PC-3 (cell line): ENCODE data around the gene TBC1D2B. TPM values are rescaled to one million over a fixed set of nuclear protein-coding genes. Genes with fewer than 3 reads are reported as not detected.

Source experiments
- ATAC-seq: fragments of 200-7000 bp; cut with Tn5 transposase; 2 replicates; pipeline ENCODE4 v1.9.1; 2020; ENCODE audit warnings: mild to moderate bottlenecking, moderate library complexity
- BruUV-seq: library from RNA; stranded (reverse); fragments of 400-500 nt; replicated peaks from 2 replicates; lab custom pipeline; 2021; lab: Mats Ljungman, UMichigan
- CTCF ChIA-PET: fragments of 300-600 bp; sonication (Branson Sonifier 250); formaldehyde crosslinking; loops from one replicate; lab custom pipeline; 2022; ENCODE audit warnings: antibody characterized with exemption; lab: Charles Lee
- POLR2A ChIA-PET: fragments of 300-600 bp; sonication (Branson Sonifier 250); formaldehyde crosslinking; loops from one replicate; lab custom pipeline; 2022; ENCODE audit warnings: antibody characterized with exemption; ENCODE audit not compliant: unreplicated experiment; lab: Charles Lee
- DNase-seq: peaks from one replicate; pipeline ENCODE4 v3.0.0-alpha.2; 2015
- H2AFZ ChIP-seq: fragments of 300-600 bp; sonication (generic); 2 replicates; pipeline ENCODE4 v1.6.0; 2016; ENCODE audit warnings: antibody characterized with exemption, low read length
- H3F3A ChIP-seq: fragments of 300-600 bp; sonication (generic); one replicate; pipeline ENCODE4 v1.6.0; 2017; ENCODE audit warnings: antibody characterized with exemption, low read length, control low read depth, mild to moderate bottlenecking; ENCODE audit not compliant: unreplicated experiment
- H3K27ac ChIP-seq: fragments of 300-600 bp; sonication (generic); 2 replicates; pipeline ENCODE4 v1.5.1; 2016; ENCODE audit warnings: mild to moderate bottlenecking, low read length
- H3K27me3 ChIP-seq: fragments of 300-600 bp; sonication (generic); 2 replicates; pipeline ENCODE4 v1.6.1; 2016; ENCODE audit warnings: low read length, mixed read lengths
- H3K36me3 ChIP-seq: fragments of 300-600 bp; sonication (generic); 2 replicates; pipeline ENCODE4 v1.6.1; 2016; ENCODE audit warnings: low read depth, mixed run types, low read length, mixed read lengths
- H3K4me1 ChIP-seq: fragments of 300-600 bp; sonication (generic); 2 replicates; pipeline ENCODE4 v1.5.1; 2016; ENCODE audit warnings: low read length; ENCODE audit not compliant: insufficient read depth
- H3K4me2 ChIP-seq: fragments of 300-600 bp; sonication (generic); 2 replicates; pipeline ENCODE4 v1.6.0; 2016; ENCODE audit warnings: low read length
- H3K4me3 ChIP-seq: fragments of 300-600 bp; sonication (generic); 2 replicates; pipeline ENCODE4 v1.5.1; 2016; ENCODE audit warnings: mild to moderate bottlenecking, low read length, mixed read lengths
- H3K79me2 ChIP-seq: fragments of 300-600 bp; sonication (generic); 2 replicates; pipeline ENCODE4 v1.6.1; 2017; ENCODE audit warnings: low read length, mixed read lengths
- H3K9ac ChIP-seq: fragments of 300-600 bp; sonication (generic); 2 replicates; pipeline ENCODE4 v1.6.0; 2016; ENCODE audit warnings: mild to moderate bottlenecking, low read length
- H3K9me2 ChIP-seq: fragments of 300-600 bp; sonication (generic); replicated peaks from 2 replicates; pipeline ENCODE4 v1.6.1; 2016; ENCODE audit warnings: mixed run types, low read length, mixed read lengths
- H3K9me3 ChIP-seq: fragments of 300-600 bp; sonication (generic); 2 replicates; pipeline ENCODE4 v1.6.1; 2016; ENCODE audit warnings: low read length, mixed read lengths
- H4K20me1 ChIP-seq: fragments of 300-600 bp; sonication (generic); 2 replicates; pipeline ENCODE4 v1.6.1; 2016; ENCODE audit warnings: low read length, mixed read lengths
- CTCF ChIP-seq: fragments of 300-600 bp; sonication (generic); conservative IDR thresholded peaks from 2 replicates; pipeline ENCODE4 v1.5.1; 2017; ENCODE audit warnings: antibody characterized with exemption, low read depth, mild to moderate bottlenecking, low read length
- EZH2 ChIP-seq: fragments of 300-600 bp; sonication (generic); IDR thresholded peaks from one replicate; pipeline ENCODE4 v1.6.1; 2017; ENCODE audit warnings: antibody characterized with exemption, mild to moderate bottlenecking, low read length; ENCODE audit not compliant: unreplicated experiment
- EZH2phosphoT487 ChIP-seq: fragments of 300-600 bp; sonication (generic); IDR thresholded peaks from 2 replicates; pipeline ENCODE4 v1.6.1; 2018; ENCODE audit warnings: mild to moderate bottlenecking, antibody characterized with exemption, low read length, borderline replicate concordance
- intact Hi-C: fragments of 100-400 bp; cut with micrococcal nuclease; formaldehyde crosslinking; loops from 2 replicates; pipeline ENCODE4 v1.9.0; 2023
- total RNA-seq: library from RNA; depleted of rRNA; stranded (reverse); fragments of >200 nt; gene quantifications from 2 replicates; pipeline ENCODE4 v1.2.3, GENCODE V29; 2014

Gene TBC1D2B
- total RNA-seq, 1 experiment from 2014 or later, result 19.0 TPM

GRCh38 chr15:78037328-78037727 is 40.2 kb downstream of the TBC1D2B start:
- Histone ChIP-seq H3K27ac (no peak overlapping the region), H3F3A (no peaks in the 10 kb centered on the region), H3K4me1 (no peaks in the 10 kb centered on the region), H4K20me1 (no peaks in the 10 kb centered on the region), H3K9me3 (no peaks in the 10 kb centered on the region), H3K4me2 (no peak overlapping the region), H3K79me2 (no peaks in the 10 kb centered on the region), H2AFZ (no peak overlapping the region), H3K36me3 (no peaks in the 10 kb centered on the region), H3K27me3 (no peaks in the 10 kb centered on the region), H3K9ac (no peak overlapping the region), H3K9me2 (no peaks in the 10 kb centered on the region), H3K4me3 (no peak overlapping the region)
- TF ChIP-seq EZH2phosphoT487 (no peak), EZH2 (no peak), CTCF (no peak)
- intact Hi-C loops, result no loop called here
- ChIA-PET CTCF (no interaction called here), POLR2A (no interaction called here)
- no peak for DNase-seq
- BruUV-seq, result no TSS peak
- no peak for ATAC-seq

DNA sequence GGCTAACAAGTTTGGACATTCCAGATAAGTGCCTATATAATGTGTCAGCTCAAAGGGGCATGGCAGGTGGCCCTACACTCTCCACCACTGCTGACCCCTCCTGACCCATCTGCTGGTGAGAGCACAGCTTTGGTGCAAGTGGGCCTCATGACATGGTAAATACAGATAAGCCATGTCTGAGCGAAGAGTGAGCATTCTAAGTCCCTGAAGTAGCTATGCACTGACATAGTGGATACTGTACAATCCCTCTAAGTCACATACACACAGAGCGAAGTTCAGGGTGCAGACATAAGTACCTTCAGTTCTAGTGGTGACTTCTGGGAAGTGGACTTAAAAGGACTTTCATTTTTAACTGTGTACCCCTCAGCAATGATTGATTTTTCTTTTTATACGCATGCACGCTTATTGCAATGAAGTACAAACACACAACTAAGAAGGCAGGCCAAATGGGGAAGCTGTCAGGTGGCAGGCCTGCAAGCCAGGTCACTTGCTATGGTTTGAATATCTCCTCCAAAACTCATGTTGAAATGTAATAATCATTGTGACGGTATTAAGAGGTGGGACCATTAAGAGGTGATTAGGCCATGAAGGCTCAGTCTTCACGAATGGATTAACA is 41.5 kb downstream of the TBC1D2B start:
- H3K36me3 ChIP-seq, result no peaks in the 10 kb centered on the region
- intact Hi-C loops, result no loop called here
- H3K4me1 ChIP-seq, result no peaks in the 10 kb centered on the region
- H3K27ac ChIP-seq, result no peak overlapping the region
- no peaks in the 10 kb centered on the region for H3F3A ChIP-seq
- no peak overlapping the region for H3K4me3 ChIP-seq
- CTCF ChIA-PET, result interaction anchor here (0.6 kb wide), 1 partner anchor 16 kb away, joined by 3 read pairs; no protein-coding TSS in a partner anchor
- H3K9me3 ChIP-seq, result no peaks in the 10 kb centered on the region
- no peak overlapping the region for H3K9ac ChIP-seq
- H3K4me2 ChIP-seq, result no peak overlapping the region
- ATAC-seq (no peak), DNase-seq (no peak)
- TF ChIP-seq CTCF (no peak), EZH2 (no peak), EZH2phosphoT487 (no peak)
- POLR2A ChIA-PET, result interaction anchor here (0.5 kb wide), 1 partner anchor 529 kb away, joined by 24 read pairs; no protein-coding TSS in a partner anchor
- no peaks in the 10 kb centered on the region for H3K79me2 ChIP-seq
- no TSS peak for BruUV-seq
- no peaks in the 10 kb centered on the region for H3K9me2 ChIP-seq
- H4K20me1 ChIP-seq, result no peaks in the 10 kb centered on the region
- no peaks in the 10 kb centered on the region for H3K27me3 ChIP-seq
- no peak overlapping the region for H2AFZ ChIP-seq

DNA sequence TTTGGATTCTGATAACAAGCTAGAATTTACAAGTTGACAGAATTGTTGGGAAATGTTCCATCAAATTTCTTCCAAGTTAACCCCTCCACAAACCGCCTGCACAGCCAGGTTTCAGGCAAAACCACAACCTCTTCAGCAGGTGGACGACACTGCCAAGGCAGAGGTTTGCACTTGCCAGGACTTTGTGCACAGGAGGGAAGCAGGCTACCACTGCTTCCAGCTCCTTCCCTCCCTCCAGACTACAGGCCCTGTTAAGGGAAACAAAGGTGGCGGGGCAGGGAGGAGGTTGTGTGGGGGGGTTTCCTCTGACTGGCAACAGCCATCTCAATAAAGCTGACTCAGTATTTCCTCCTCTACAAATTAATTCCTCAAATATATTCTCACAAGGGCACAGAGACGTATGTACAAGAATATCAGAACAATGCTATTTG is 42.2 kb downstream of the TBC1D2B start:
- Histone ChIP-seq H3F3A (no peaks in the 10 kb centered on the region), H3K9me2 (no peaks in the 10 kb centered on the region), H2AFZ (no peak overlapping the region), H3K4me1 (no peaks in the 10 kb centered on the region), H4K20me1 (no peaks in the 10 kb centered on the region), H3K36me3 (no peaks in the 10 kb centered on the region), H3K9me3 (no peaks in the 10 kb centered on the region), H3K4me2 (no peak overlapping the region), H3K27me3 (no peaks in the 10 kb centered on the region), H3K79me2 (no peaks in the 10 kb centered on the region), H3K9ac (no peak overlapping the region), H3K27ac (no peak overlapping the region), H3K4me3 (no peak overlapping the region)
- ChIA-PET POLR2A (interaction anchor here (0.5 kb wide), 1 partner anchor 530 kb away, joined by 24 read pairs; no protein-coding TSS in a partner anchor), CTCF (interaction anchor here (0.6 kb wide), 2 partner anchors 16 to 43 kb away, joined by 3 read pairs; no protein-coding TSS in a partner anchor)
- no TSS peak for BruUV-seq
- TF ChIP-seq CTCF (no peak), EZH2 (no peak), EZH2phosphoT487 (no peak)
- ATAC-seq, result no peak; the same call in 1 of the 2 replicates
- intact Hi-C loops, result no loop called here
- no peak for DNase-seq
